ACC112 (cell line): ENCODE measurements around the gene KIFC1.
"Not testable (repeated sequence)": the region's sequence is repeated elsewhere in the genome, so short reads cannot be mapped to it uniquely, and the experiment has no call there.

Experiments used
- H2AFZ ChIP-seq: fragments of 200-600 bp; sonication (generic); one replicate; pipeline ENCODE4 v1.6.0; 2017; ENCODE audit warnings: antibody characterized with exemption, low read length; ENCODE audit not compliant: unreplicated experiment
- H3K27ac ChIP-seq: fragments of 200-600 bp; sonication (generic); 2 replicates; pipeline ENCODE4 v1.5.1; 2014; ENCODE audit warnings: low read depth, mild to moderate bottlenecking, antibody characterized with exemption, low read length, moderate library complexity
- H3K27me3 ChIP-seq: fragments of 200-600 bp; sonication (generic); 2 replicates; pipeline ENCODE4 v1.6.1; 2014; ENCODE audit warnings: mild to moderate bottlenecking, antibody characterized with exemption, low read length, moderate library complexity, mixed read lengths; ENCODE audit not compliant: insufficient read depth
- H3K36me3 ChIP-seq: fragments of 200-600 bp; sonication (generic); 2 replicates; pipeline ENCODE4 v1.6.1; 2016; ENCODE audit warnings: mild to moderate bottlenecking, antibody characterized with exemption, low read length, moderate library complexity, mixed read lengths; ENCODE audit not compliant: insufficient read depth
- H3K4me1 ChIP-seq: fragments of 200-600 bp; sonication (generic); one replicate; pipeline ENCODE4 v1.6.1; 2016; ENCODE audit warnings: low read length, mixed read lengths; ENCODE audit not compliant: insufficient read depth, unreplicated experiment, control insufficient read depth
- H3K4me3 ChIP-seq: fragments of 200-600 bp; sonication (generic); 2 replicates; pipeline ENCODE4 v1.5.1; 2014; ENCODE audit warnings: mild to moderate bottlenecking, low read depth, low read length
- H3K79me2 ChIP-seq: fragments of 200-600 bp; sonication (generic); one replicate; pipeline ENCODE4 v1.6.0; 2016; ENCODE audit warnings: low read length; ENCODE audit not compliant: control insufficient read depth, unreplicated experiment, insufficient read depth

KIFC1 gene, protein sequence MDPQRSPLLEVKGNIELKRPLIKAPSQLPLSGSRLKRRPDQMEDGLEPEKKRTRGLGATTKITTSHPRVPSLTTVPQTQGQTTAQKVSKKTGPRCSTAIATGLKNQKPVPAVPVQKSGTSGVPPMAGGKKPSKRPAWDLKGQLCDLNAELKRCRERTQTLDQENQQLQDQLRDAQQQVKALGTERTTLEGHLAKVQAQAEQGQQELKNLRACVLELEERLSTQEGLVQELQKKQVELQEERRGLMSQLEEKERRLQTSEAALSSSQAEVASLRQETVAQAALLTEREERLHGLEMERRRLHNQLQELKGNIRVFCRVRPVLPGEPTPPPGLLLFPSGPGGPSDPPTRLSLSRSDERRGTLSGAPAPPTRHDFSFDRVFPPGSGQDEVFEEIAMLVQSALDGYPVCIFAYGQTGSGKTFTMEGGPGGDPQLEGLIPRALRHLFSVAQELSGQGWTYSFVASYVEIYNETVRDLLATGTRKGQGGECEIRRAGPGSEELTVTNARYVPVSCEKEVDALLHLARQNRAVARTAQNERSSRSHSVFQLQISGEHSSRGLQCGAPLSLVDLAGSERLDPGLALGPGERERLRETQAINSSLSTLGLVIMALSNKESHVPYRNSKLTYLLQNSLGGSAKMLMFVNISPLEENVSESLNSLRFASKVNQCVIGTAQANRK

GRCh38 chr6:33391278-33391921 lies at the start of gene KIFC1:
Gene KIFC1, plus strand, starts transcription at chr6:33391823. Its CDS starts 163 bp downstream, at chr6:33391986.
- Histone ChIP-seq H3K4me1 (peaks cover 30% of the 10 kb centered on the region), H3K79me2 (peaks cover 45% of the 10 kb centered on the region), H2AFZ (peak within 1 kb of the TSS; percentile 85), H3K4me3 (peak within 1 kb of the TSS; percentile 94), H3K27ac (peak within 1 kb of the TSS; percentile 87), H3K27me3 (no peaks in the 10 kb centered on the region), H3K36me3 (no peaks in the 10 kb centered on the region)

- H3K79me2 ChIP-seq, H3K36me3 ChIP-seq, H3K27ac ChIP-seq, H3K27me3 ChIP-seq, H3K4me3 ChIP-seq, H3K4me1 ChIP-seq, H2AFZ ChIP-seq: not testable (repeated sequence)
Measured at GRCh38 chr6:33343606-33343952, 48.0 kb upstream of the KIFC1 start.

- no peaks in the 10 kb centered on the region for H3K79me2 ChIP-seq
- no peaks in the 10 kb centered on the region for H3K27me3 ChIP-seq
- no peak overlapping the region for H3K27ac ChIP-seq
- no peak overlapping the region for H2AFZ ChIP-seq
- H3K4me3 ChIP-seq, result no peak overlapping the region
- no peaks in the 10 kb centered on the region for H3K4me1 ChIP-seq
- H3K36me3 ChIP-seq, result no peaks in the 10 kb centered on the region
Measured at GRCh38 chr6:33343953-33344611, 47.5 kb upstream of the KIFC1 start.

- Histone ChIP-seq H3K4me1 (no peaks in the 10 kb centered on the region), H2AFZ (no peak overlapping the region), H3K4me3 (no peak overlapping the region), H3K79me2 (no peaks in the 10 kb centered on the region), H3K27me3 (no peaks in the 10 kb centered on the region), H3K27ac (no peak overlapping the region), H3K36me3 (no peaks in the 10 kb centered on the region)
Measured at GRCh38 chr6:33344701-33345697, 46.6 kb upstream of the KIFC1 start.

GRCh38 chr6:33346972-33347371 lies 44.7 kb upstream of the KIFC1 start:
- H3K4me3 ChIP-seq, H2AFZ ChIP-seq, H3K27me3 ChIP-seq, H3K79me2 ChIP-seq, H3K4me1 ChIP-seq, H3K27ac ChIP-seq, H3K36me3 ChIP-seq: not testable (repeated sequence)

- no peak overlapping the region for H2AFZ ChIP-seq
- no peaks in the 10 kb centered on the region for H3K36me3 ChIP-seq
- no peaks in the 10 kb centered on the region for H3K27me3 ChIP-seq
- H3K4me3 ChIP-seq, result no peak overlapping the region
- H3K79me2 ChIP-seq, result no peaks in the 10 kb centered on the region
- no peak overlapping the region for H3K27ac ChIP-seq
- no peaks in the 10 kb centered on the region for H3K4me1 ChIP-seq
Measured at GRCh38 chr6:33347816-33348215, 43.8 kb upstream of the KIFC1 start.

- H3K79me2 ChIP-seq, H2AFZ ChIP-seq, H3K36me3 ChIP-seq, H3K4me1 ChIP-seq, H3K27ac ChIP-seq, H3K4me3 ChIP-seq, H3K27me3 ChIP-seq: not testable (repeated sequence)
Measured at GRCh38 chr6:33355860-33356259, 35.8 kb upstream of the KIFC1 start.

DNA sequence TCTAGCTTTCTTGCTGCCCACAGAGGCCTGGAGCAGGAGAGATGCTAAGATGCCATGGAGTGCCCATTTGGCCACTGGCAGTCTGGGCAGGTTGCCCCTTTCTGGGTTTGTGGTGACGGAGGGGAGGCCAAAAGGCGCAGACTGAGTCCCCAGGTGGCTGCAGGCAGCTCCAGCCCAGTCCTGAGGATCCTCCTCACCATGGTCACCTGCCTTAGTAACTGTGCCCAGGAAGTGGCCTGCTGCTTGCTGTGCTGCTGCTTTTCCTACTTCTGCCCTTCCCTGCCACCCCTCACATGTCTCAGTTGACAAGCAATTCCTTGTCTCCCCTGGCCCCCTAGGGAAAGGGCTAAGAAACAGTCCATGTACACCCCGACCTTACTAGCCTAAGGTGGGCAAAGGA lies 35.3 kb upstream of the KIFC1 start:
- Histone ChIP-seq H3K4me3 (no peak overlapping the region), H3K36me3 (no peaks in the 10 kb centered on the region), H3K4me1 (no peaks in the 10 kb centered on the region), H2AFZ (no peak overlapping the region), H3K27me3 (peaks cover 9% of the 10 kb centered on the region; the same call in 1 of the 2 replicates), H3K79me2 (no peaks in the 10 kb centered on the region), H3K27ac (no peak overlapping the region)

DNA sequence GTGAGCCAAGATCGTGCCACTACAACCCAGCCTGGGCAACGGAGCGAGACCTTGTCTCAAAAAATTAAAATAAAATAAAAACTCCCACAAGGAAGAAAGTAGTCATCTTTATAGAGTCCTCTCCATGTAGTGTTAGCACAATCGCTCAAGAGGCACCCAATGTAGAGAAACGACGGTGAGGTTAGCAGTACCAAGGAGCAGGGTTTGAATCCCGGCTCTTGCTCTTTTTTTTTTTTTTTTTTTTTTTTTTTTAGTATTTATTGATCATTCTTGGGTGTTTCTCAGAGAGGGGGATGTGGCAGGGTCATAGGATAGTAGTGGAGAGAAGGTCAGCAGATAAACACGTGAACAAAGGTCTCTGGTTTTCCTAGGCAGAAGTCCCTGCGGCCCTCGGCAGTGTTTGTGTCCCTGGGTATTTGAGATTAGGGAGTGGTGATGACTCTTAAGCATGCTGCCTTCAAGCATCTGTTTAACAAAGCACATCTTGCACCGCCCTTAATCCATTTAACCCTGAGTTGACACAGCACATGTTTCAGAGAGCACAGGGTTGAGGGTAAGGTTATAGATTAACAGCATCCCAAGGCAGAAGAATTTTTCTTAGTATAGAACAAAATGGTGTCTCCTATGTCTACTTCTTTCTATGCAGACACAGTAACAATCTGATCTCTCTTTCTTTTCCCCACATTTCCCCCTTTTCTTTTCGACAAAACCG lies 34.3 kb upstream of the KIFC1 start:
- not testable (repeated sequence) for H2AFZ ChIP-seq, H3K79me2 ChIP-seq, H3K27ac ChIP-seq

More for the DNA sequence above, 34.3 kb upstream of the KIFC1 start:
- H3K4me3 ChIP-seq, H3K27me3 ChIP-seq, H3K36me3 ChIP-seq, H3K4me1 ChIP-seq: not testable (repeated sequence)
